SK-N-SH (cell line): Measurements from ENCODE around the gene CHD8. TPM values are rescaled to one million over a fixed set of nuclear protein-coding genes. Genes with fewer than 3 reads are reported as not detected.

ENCODE experiments used
- CTCF ChIA-PET: fragments of 300-600, 350-600 bp; formaldehyde crosslinking; extraction: SDS; loops from one replicate; lab custom pipeline; 2021; lab: Yijun Ruan, JAX
- POLR2A ChIA-PET: fragments of 350-600 bp; sonication (Branson Sonifier 250); formaldehyde crosslinking; extraction: SDS; loops from one replicate; lab custom pipeline; 2020; ENCODE audit warnings: antibody characterized with exemption, inconsistent platforms; lab: Yijun Ruan, JAX
- DNase-seq: peaks from one replicate; pipeline ENCODE4 v3.0.0; 2012
- H2AFZ ChIP-seq: fragments of 200-600 bp; sonication (generic); 2 replicates; pipeline ENCODE4 v1.8.1; 2016; ENCODE audit warnings: antibody characterized with exemption, mild to moderate bottlenecking, low read depth
- H3F3A ChIP-seq: fragments of 200-600 bp; sonication (generic); replicated peaks from 2 replicates; pipeline ENCODE3; 2016; ENCODE audit warnings: antibody characterized with exemption, mild to moderate bottlenecking; ENCODE audit not compliant: insufficient read depth
- H3K27ac ChIP-seq, 2 experiments: fragments of 200-500 bp in 1 of 2; fragments of 200-600 bp in 1 of 2; sonication (Bioruptor generic) in 1 of 2; sonication (generic), shearing (Covaris generic) in 1 of 2; 2 replicates each; pipeline versions ENCODE4 v1.5.1 to v1.6.1; 2014 to 2016; ENCODE audit warnings: low read depth in 2 of 2, inconsistent platforms in 1 of 2, low read length in 1 of 2, mild to moderate bottlenecking in 1 of 2, mixed read lengths in 1 of 2
- H3K27me3 ChIP-seq: fragments of 200-600 bp; sonication (generic), shearing (Covaris generic); 2 replicates; pipeline ENCODE4 v1.6.1; 2016; ENCODE audit warnings: mixed run types; ENCODE audit not compliant: insufficient read depth
- H3K36me3 ChIP-seq, 2 experiments: fragments of 200-500 bp in 1 of 2; fragments of 200-600 bp in 1 of 2; sonication (Bioruptor generic) in 1 of 2; sonication (generic) in 1 of 2; replicated peaks in 1 of 2; 2 replicates each; pipeline versions ENCODE3 to v1.5.1; 2014 to 2016; ENCODE audit warnings: low read length in 1 of 2, mild to moderate bottlenecking in 1 of 2; ENCODE audit not compliant: insufficient read depth in 2 of 2, control insufficient read depth in 1 of 2
- H3K4me1 ChIP-seq, 2 experiments: fragments of 200-500 bp in 1 of 2; fragments of 200-600 bp in 1 of 2; sonication (Bioruptor generic) in 1 of 2; sonication (generic), shearing (Covaris generic) in 1 of 2; 2 replicates each; pipeline versions ENCODE4 v1.5.1 to v1.6.1; 2014 to 2016; ENCODE audit warnings: low read depth in 1 of 2, low read length in 1 of 2, mixed run types in 1 of 2; ENCODE audit not compliant: insufficient read depth in 2 of 2, control insufficient read depth in 1 of 2
- H3K4me2 ChIP-seq: fragments of 200-600 bp; sonication (generic), shearing (Covaris generic); 2 replicates; pipeline ENCODE4 v1.6.1; 2017; ENCODE audit warnings: mixed run types
- H3K4me3 ChIP-seq, 2 experiments: fragments of 200-500 bp in 1 of 2; fragments of 200-600 bp in 1 of 2; sonication (Bioruptor generic) in 1 of 2; sonication (generic), shearing (Covaris generic) in 1 of 2; 2 replicates each; pipeline versions ENCODE4 v1.5.1 to v1.8.1; 2014 to 2016; ENCODE audit warnings: low read depth in 2 of 2, inconsistent platforms in 1 of 2, low read length in 1 of 2, mild to moderate bottlenecking in 1 of 2, mixed read lengths in 1 of 2, moderate library complexity in 1 of 2
- H3K79me2 ChIP-seq: fragments of 200-600 bp; sonication (generic); 2 replicates; pipeline ENCODE4 v1.8.1; 2017; ENCODE audit warnings: mild to moderate bottlenecking; ENCODE audit not compliant: insufficient read depth
- H3K9ac ChIP-seq: fragments of 200-600 bp; sonication (generic); 2 replicates; pipeline ENCODE4 v1.6.1; 2017; ENCODE audit warnings: mixed run types
- H3K9me2 ChIP-seq: fragments of 200-600 bp; sonication (generic); 2 replicates; pipeline ENCODE4 v1.6.1; 2017; ENCODE audit warnings: mixed run types
- H3K9me3 ChIP-seq: fragments of 200-600 bp; sonication (generic); 2 replicates; pipeline ENCODE4 v1.6.1; 2017; ENCODE audit warnings: mixed run types, mild to moderate bottlenecking, moderate library complexity
- H4K20me1 ChIP-seq: fragments of 200-600 bp; sonication (generic); 2 replicates; pipeline ENCODE4 v1.6.1; 2017; ENCODE audit warnings: mild to moderate bottlenecking, mixed run types; ENCODE audit not compliant: insufficient read depth
- CHD2 ChIP-seq: fragments of 150-350 bp; IDR thresholded peaks from 2 replicates; pipeline ENCODE4 v1.6.1; 2018; ENCODE audit warnings: low read length; ENCODE audit not compliant: partially characterized antibody
- CTCF ChIP-seq: fragments of 200-600 bp; sonication (generic); IDR thresholded peaks from 2 replicates; pipeline ENCODE4 v1.6.1; 2017; ENCODE audit warnings: antibody characterized with exemption, mild to moderate bottlenecking, moderate library complexity
- ELF1 ChIP-seq: IDR thresholded peaks from 2 replicates; pipeline ENCODE4 v1.4.0; 2012
- EZH2phosphoT487 ChIP-seq: fragments of 200-600 bp; sonication (generic); IDR thresholded peaks from 2 replicates; pipeline ENCODE4 v1.6.1; 2017; ENCODE audit warnings: low read depth, mixed run types, mild to moderate bottlenecking, antibody characterized with exemption, moderate library complexity, borderline replicate concordance
- FOXJ3 ChIP-seq: sonication (generic); formaldehyde crosslinking; IDR thresholded peaks from 2 replicates; pipeline ENCODE4 v1.5.1; 2020; ENCODE audit warnings: mild to moderate bottlenecking, missing genetic modification reagents
- GABPA ChIP-seq: IDR thresholded peaks from 2 replicates; pipeline ENCODE4 v1.4.0; 2012; ENCODE audit warnings: low read depth, mild to moderate bottlenecking
- GATA2 ChIP-seq: sonication (generic); formaldehyde crosslinking; IDR thresholded peaks from 2 replicates; pipeline ENCODE4 v1.5.0; 2020; ENCODE audit warnings: mild to moderate bottlenecking, missing genetic modification reagents
- IRF3 ChIP-seq: fragments of 150-350 bp; IDR thresholded peaks from 2 replicates; pipeline ENCODE4 v1.6.1; 2016; ENCODE audit warnings: mild to moderate bottlenecking, low read depth, low read length
- MAX ChIP-seq: IDR thresholded peaks from 2 replicates; pipeline ENCODE4 v1.4.0; 2012; ENCODE audit warnings: low read depth
- MXI1 ChIP-seq: IDR thresholded peaks from 2 replicates; pipeline ENCODE4 v1.6.1; 2012; ENCODE audit warnings: mild to moderate bottlenecking, low read depth, low read length, improper control_type of control experiment
- PBX3 ChIP-seq: IDR thresholded peaks from 2 replicates; pipeline ENCODE4; 2012
- POLR2AphosphoS5 ChIP-seq: IDR thresholded peaks from 2 replicates; pipeline ENCODE4 v1.6.1; 2012; ENCODE audit warnings: low read depth, low read length
- RAD21 ChIP-seq: IDR thresholded peaks from 2 replicates; pipeline ENCODE4 v1.6.1; 2012; ENCODE audit warnings: mild to moderate bottlenecking, low read length
- RCOR1 ChIP-seq: fragments of 150-350 bp; IDR thresholded peaks from 2 replicates; pipeline ENCODE4 v1.6.1; 2017; ENCODE audit warnings: antibody characterized with exemption, low read length
- RFX5 ChIP-seq: IDR thresholded peaks from 2 replicates; pipeline ENCODE4 v1.6.1; 2012; ENCODE audit warnings: mild to moderate bottlenecking, improper control_type of control experiment, low read length
- RXRA ChIP-seq: IDR thresholded peaks from 2 replicates; pipeline ENCODE4 v1.4.0; 2012; ENCODE audit warnings: low read depth, mild to moderate bottlenecking, borderline replicate concordance
- SIN3A ChIP-seq: IDR thresholded peaks from 2 replicates; pipeline ENCODE4 v1.6.1; 2012; ENCODE audit warnings: low read depth, mild to moderate bottlenecking, low read length, moderate library complexity, borderline replicate concordance
- SMC3 ChIP-seq: IDR thresholded peaks from 2 replicates; pipeline ENCODE4 v1.6.1; 2012; ENCODE audit warnings: low read depth, low read length, improper control_type of control experiment
- TCF12 ChIP-seq: IDR thresholded peaks from 2 replicates; pipeline ENCODE4 v1.4.0; 2012
- USF1 ChIP-seq: IDR thresholded peaks from 2 replicates; pipeline ENCODE4 v1.4.0; 2012; ENCODE audit warnings: low read depth, borderline replicate concordance
- YY1 ChIP-seq: IDR thresholded peaks from 2 replicates; pipeline ENCODE4 v1.4.0; 2012; ENCODE audit warnings: low read depth, mild to moderate bottlenecking
- WGBS: methylation state at CpG from one replicate; pipeline ENCODE4 v1.1.6; 2017; ENCODE audit warnings: low lambda C conversion rate; 5-methylcytosine and 5-hydroxymethylcytosine counted together
- polyA plus RNA-seq, 3 experiments: library from polyadenylated mRNA; depleted of rRNA; stranded (reverse); fragments of >200 nt; gene quantifications; 2 replicates each; pipeline ENCODE4 v1.2.3, GENCODE V29; 2012

Gene CHD8
- 20.1 and 25.3 TPM in 2 replicates for polyA plus RNA-seq (2012; rRNA removed)
- 13.4 and 15.8 TPM in 2 replicates for polyA plus RNA-seq (2012; cell fraction: cytosol; rRNA removed)
- polyA plus RNA-seq (2012; cell fraction: nucleus; rRNA removed): 75.7 and 107 TPM in 2 replicates

GRCh38 chr14:21455912-21456667 is at the start of gene CHD8:
Gene CHD8 (minus strand): TSS chr14:21456123. CDS start chr14:21431643, 24,480 bp downstream.
- Histone ChIP-seq H3K27ac (peak within 1 kb of the TSS; percentile 91 to 96), H2AFZ (peak within 1 kb of the TSS; percentile 92), H3K9me3 (no peaks in the 10 kb centered on the region), H3K4me1 (peaks cover 0 to 4% of the 10 kb centered on the region in 2 experiments; a peak in 2 of 4 replicates), H3K36me3 (peaks cover 10 to 19% of the 10 kb centered on the region in 2 experiments), H3K4me3 (peak within 1 kb of the TSS; percentile 85 to 90), H3K4me2 (peak within 1 kb of the TSS; percentile 92), H4K20me1 (peaks cover 2% of the 10 kb centered on the region; the same call in 1 of the 2 replicates), H3K79me2 (peaks cover 47% of the 10 kb centered on the region), H3K9ac (peak within 1 kb of the TSS; percentile 87), H3F3A (peaks cover 14% of the 10 kb centered on the region), H3K9me2 (no peaks in the 10 kb centered on the region), H3K27me3 (no peaks in the 10 kb centered on the region)
- ChIA-PET CTCF (interaction anchor here (0.5 to 4.7 kb wide), 13 partner anchors 9 to 134 kb away, joined by 3 to 38 read pairs (median 4); partner anchors contain the start of genes RAB2B and TOX4), POLR2A (interaction anchor here (0.6 to 2.1 kb wide), 8 partner anchors 10 to 72 kb away, joined by 3 to 29 read pairs (median 4); partner anchors contain the start of genes RAB2B, SALL2, SUPT16H and TOX4)
- 3% methylated on average over 27 of the region's 36 CpGs for WGBS
- TF ChIP-seq MXI1 (peak; percentile 92), SIN3A (peak; percentile 21; the same call in 1 of the 2 replicates), IRF3 (0 out of 2 replicates have a peak, but pooled peaks have one; percentile 22), RAD21 (peak; percentile 57), YY1 (peak; percentile 91), EZH2phosphoT487 (no peak), ELF1 (peak; percentile 98), GATA2 (CRISPR knock-in tag) (no peak), FOXJ3 (CRISPR knock-in tag) (no peak), CHD2 (peak; percentile 92), PBX3 (peak; percentile 88), RCOR1 (peak; percentile 65), CTCF (peak; percentile 71), RXRA (no peak), SMC3 (peak; percentile 4; the same call in 1 of the 2 replicates), MAX (peak; percentile 77), GABPA (peak; percentile 79), TCF12 (peak; percentile 29; the same call in 1 of the 2 replicates), RFX5 (peak; percentile 56; the same call in 1 of the 2 replicates), USF1 (no peak), POLR2AphosphoS5 (peak; percentile 70)
- DNase-seq: peak; percentile 95
